ENCODE data around the gene ZNF316.

Gene ZNF316

GRCh38 chr7:6614953-6615722, 22.0 kb upstream of the ZNF316 start, which contains the start of gene ZNF853:
Gene ZNF853, plus strand, starts transcription at chr7:6615610. Its CDS starts 565 bp downstream, at chr7:6616175.
- in situ Hi-C loops (cut with MboI; ENCODE audit: low sequenced_read_pairs) = no loop called here
- no peaks in the 10 kb centered on the region for H3K27me3 ChIP-seq (ENCODE audit: low read depth)
- H3K36me3 ChIP-seq (replicated peaks) = no peaks in the 10 kb centered on the region; the same call in 1 of the 2 replicates
- peaks cover 6% of the 10 kb centered on the region for H3K4me1 ChIP-seq
- peak in 1 of 2 experiments; percentile 42 for DNase-seq (ENCODE audit: low spot score in 2 of 2)
- H3K4me3 ChIP-seq = peak within 1 kb of the TSS; percentile 52
- H3K9me3 ChIP-seq = no peaks in the 10 kb centered on the region

- Histone ChIP-seq H3K4me3 (peak overlapping the region; percentile 52), H3K9me3 (no peaks in the 10 kb centered on the region), H3K36me3 (replicated peaks) (no peaks in the 10 kb centered on the region; the same call in 1 of the 2 replicates), H3K4me1 (peaks cover 6% of the 10 kb centered on the region), H3K27me3 (ENCODE audit: low read depth) (no peaks in the 10 kb centered on the region)
- in situ Hi-C loops (cut with MboI; ENCODE audit: low sequenced_read_pairs) = no loop called here
- peak in 1 of 2 experiments; percentile 40 for DNase-seq (ENCODE audit: low spot score in 2 of 2)
Observed at GRCh38 chr7:6615723-6616555, 21.2 kb upstream of the ZNF316 start.

- no peak overlapping the region for H3K4me3 ChIP-seq
- DNase-seq (ENCODE audit: low spot score in 2 of 2) = no peak
- peaks cover 4% of the 10 kb centered on the region for H3K36me3 ChIP-seq (replicated peaks)
- peaks cover 6% of the 10 kb centered on the region for H3K4me1 ChIP-seq
- in situ Hi-C loops (cut with MboI; ENCODE audit: low sequenced_read_pairs) = no loop called here
- H3K27me3 ChIP-seq (ENCODE audit: low read depth) = no peaks in the 10 kb centered on the region
- no peaks in the 10 kb centered on the region for H3K9me3 ChIP-seq
Observed at GRCh38 chr7:6616854-6617643, 20.1 kb upstream of the ZNF316 start.

GRCh38 chr7:6618621-6619020, 18.5 kb upstream of the ZNF316 start:
- in situ Hi-C loops (cut with MboI; ENCODE audit: low sequenced_read_pairs) = no loop called here
- no peak for DNase-seq (ENCODE audit: low spot score in 2 of 2)
- Histone ChIP-seq H3K4me1 (peaks cover 6% of the 10 kb centered on the region), H3K9me3 (no peaks in the 10 kb centered on the region), H3K27me3 (ENCODE audit: low read depth) (no peaks in the 10 kb centered on the region), H3K4me3 (no peak overlapping the region), H3K36me3 (replicated peaks) (peaks cover 10% of the 10 kb centered on the region)

- in situ Hi-C loops (cut with MboI; ENCODE audit: low sequenced_read_pairs) = no loop called here
- no peaks in the 10 kb centered on the region for H3K9me3 ChIP-seq
- no peaks in the 10 kb centered on the region for H3K27me3 ChIP-seq (ENCODE audit: low read depth)
Observed at GRCh38 chr7:6619961-6620360, 17.2 kb upstream of the ZNF316 start.

GRCh38 chr7:6621195-6622133, 15.7 kb upstream of the ZNF316 start:
- Histone ChIP-seq H3K4me1 (no peaks in the 10 kb centered on the region), H3K9me3 (no peaks in the 10 kb centered on the region), H3K27me3 (ENCODE audit: low read depth) (no peaks in the 10 kb centered on the region), H3K4me3 (no peak overlapping the region), H3K36me3 (replicated peaks) (peaks cover 11% of the 10 kb centered on the region)
- in situ Hi-C loops (cut with MboI; ENCODE audit: low sequenced_read_pairs) = no loop called here
- no peak for DNase-seq (ENCODE audit: low spot score in 2 of 2)

More at GRCh38 chr7:6619961-6620360, 17.2 kb upstream of the ZNF316 start:
- Histone ChIP-seq H3K4me3 (no peak overlapping the region), H3K4me1 (peaks cover 4% of the 10 kb centered on the region), H3K36me3 (replicated peaks) (peaks cover 11% of the 10 kb centered on the region)
- no peak for DNase-seq (ENCODE audit: low spot score in 2 of 2)

GRCh38 chr7:6622134-6622710, 14.9 kb upstream of the ZNF316 start:
- in situ Hi-C loops (cut with MboI; ENCODE audit: low sequenced_read_pairs) = no loop called here
- DNase-seq (ENCODE audit: low spot score in 2 of 2) = no peak

GRCh38 chr7:6623589-6624245, 13.4 kb upstream of the ZNF316 start:
- Histone ChIP-seq H3K9me3 (no peaks in the 10 kb centered on the region), H3K4me3 (no peak overlapping the region), H3K4me1 (no peaks in the 10 kb centered on the region), H3K27me3 (ENCODE audit: low read depth) (no peaks in the 10 kb centered on the region), H3K36me3 (replicated peaks) (peaks cover 11% of the 10 kb centered on the region)
- in situ Hi-C loops (cut with MboI; ENCODE audit: low sequenced_read_pairs) = no loop called here
- DNase-seq (ENCODE audit: low spot score in 2 of 2) = no peak

More at GRCh38 chr7:6622134-6622710, 14.9 kb upstream of the ZNF316 start:
- Histone ChIP-seq H3K4me3 (no peak overlapping the region), H3K4me1 (no peaks in the 10 kb centered on the region), H3K9me3 (no peaks in the 10 kb centered on the region), H3K36me3 (replicated peaks) (peaks cover 11% of the 10 kb centered on the region), H3K27me3 (ENCODE audit: low read depth) (no peaks in the 10 kb centered on the region)

GRCh38 chr7:6624246-6624611, 12.9 kb upstream of the ZNF316 start:
- H3K4me3 ChIP-seq = no peak overlapping the region
- in situ Hi-C loops (cut with MboI; ENCODE audit: low sequenced_read_pairs) = no loop called here
- H3K4me1 ChIP-seq = no peaks in the 10 kb centered on the region
- DNase-seq (ENCODE audit: low spot score in 2 of 2) = no peak
- no peaks in the 10 kb centered on the region for H3K9me3 ChIP-seq
- peaks cover 11% of the 10 kb centered on the region for H3K36me3 ChIP-seq (replicated peaks)
- no peaks in the 10 kb centered on the region for H3K27me3 ChIP-seq (ENCODE audit: low read depth)

- no peak for DNase-seq (ENCODE audit: low spot score in 2 of 2)
- Histone ChIP-seq H3K9me3 (no peaks in the 10 kb centered on the region), H3K27me3 (ENCODE audit: low read depth) (no peaks in the 10 kb centered on the region), H3K4me3 (no peak overlapping the region), H3K4me1 (no peaks in the 10 kb centered on the region), H3K36me3 (replicated peaks) (peaks cover 7% of the 10 kb centered on the region; the same call in 1 of the 2 replicates)
- in situ Hi-C loops (cut with MboI; ENCODE audit: low sequenced_read_pairs) = no loop called here
Observed at GRCh38 chr7:6628045-6628444, 9.1 kb upstream of the ZNF316 start.

GRCh38 chr7:6630007-6630849, 6.9 kb upstream of the ZNF316 start:
- no peak for DNase-seq (ENCODE audit: low spot score in 2 of 2)
- Histone ChIP-seq H3K4me3 (no peak overlapping the region), H3K36me3 (replicated peaks) (no peaks in the 10 kb centered on the region), H3K9me3 (no peaks in the 10 kb centered on the region), H3K27me3 (ENCODE audit: low read depth) (no peaks in the 10 kb centered on the region), H3K4me1 (no peaks in the 10 kb centered on the region)
- in situ Hi-C loops (cut with MboI; ENCODE audit: low sequenced_read_pairs) = no loop called here

All from HAP-1 (cell line).